ENCODE data around the gene SET.

The SET gene

GRCh38 chr9:128732576-128732975 lies 43.6 kb downstream of the SET start:
- no peak for DNase-seq

DNA sequence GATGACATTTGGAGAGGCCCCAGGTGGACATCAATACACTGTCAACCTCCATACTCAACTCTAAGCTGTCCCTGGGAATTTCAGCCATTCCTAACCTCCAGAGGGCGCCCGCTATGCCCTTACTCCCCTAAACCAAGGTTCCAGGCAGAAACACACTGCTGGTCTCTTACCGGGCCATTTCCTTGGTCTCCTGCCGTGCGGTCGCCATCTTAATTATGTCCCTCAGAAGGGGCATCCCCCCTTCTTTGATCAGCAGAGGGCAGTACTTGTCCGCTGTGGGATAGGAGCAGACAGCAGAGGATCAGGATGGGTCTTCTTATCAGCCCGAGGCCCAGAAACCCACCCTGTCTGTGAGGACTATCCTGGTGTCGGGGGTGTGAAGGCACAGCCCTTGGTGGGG lies 44.2 kb downstream of the SET start:
- DNase-seq = peak; percentile 61

DNA sequence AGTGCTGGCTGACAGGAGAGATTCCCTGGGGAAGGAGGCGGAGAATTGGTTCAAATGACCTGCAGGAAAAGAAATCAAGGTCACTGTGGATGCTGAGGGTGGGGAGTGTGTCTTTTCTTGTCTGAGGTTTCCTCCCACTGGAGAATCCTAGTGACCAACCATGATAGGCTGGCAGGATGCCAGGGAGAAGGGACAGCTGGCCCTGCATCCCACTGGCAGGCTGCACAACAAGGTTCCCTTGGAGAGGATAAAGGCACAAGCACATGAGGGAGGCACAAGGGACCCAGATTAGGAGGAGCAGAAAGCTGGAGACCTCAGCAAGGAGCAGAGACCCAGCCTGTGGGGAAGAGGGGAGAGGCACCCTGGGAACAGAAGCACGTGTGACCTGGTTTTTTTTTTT lies 46.4 kb downstream of the SET start:
- no peak for DNase-seq

DNA sequence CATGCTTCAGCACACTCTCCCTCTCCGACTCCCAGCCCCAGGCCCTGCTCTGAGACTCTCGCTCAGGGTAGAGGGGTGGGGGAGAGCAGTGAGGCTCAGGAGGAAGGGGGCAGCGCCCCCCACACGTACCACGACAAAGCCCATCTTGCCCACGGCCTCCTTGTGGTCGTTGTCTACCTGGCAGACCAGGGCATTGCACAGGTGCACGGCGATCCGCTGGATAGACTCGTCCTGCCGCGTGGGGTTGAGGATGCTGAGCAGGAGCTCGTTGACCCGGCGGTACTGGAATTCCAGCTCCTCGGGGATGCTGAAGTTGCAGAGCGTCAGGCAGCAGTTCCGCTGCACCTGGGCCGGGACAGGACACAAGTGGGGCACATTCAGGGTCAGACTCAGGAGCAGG lies 53.4 kb downstream of the SET start:
- no peak for DNase-seq

- no peak for DNase-seq
Measured at GRCh38 chr9:128743421-128743820, 54.4 kb downstream of the SET start.

Data from NCI-H187 treated with DMSO at 0.1 percent for 48 hours (cell line).